H1 (cell line): Measurements from ENCODE around the gene ITGA6. TPM values are rescaled to one million over a fixed set of nuclear protein-coding genes. Genes with fewer than 3 reads are reported as not detected.

ENCODE experiments used
- CTCF ChIA-PET: fragments of 300-600 bp; sonication (Branson Sonifier 250); formaldehyde crosslinking; loops from one replicate; lab custom pipeline; 2021; ENCODE audit not compliant: partially characterized antibody; lab: Charles Lee
- POLR2A ChIA-PET: fragments of 300-600 bp; sonication (Branson Sonifier 250); formaldehyde crosslinking; loops from one replicate; lab custom pipeline; 2021; ENCODE audit warnings: inconsistent platforms; ENCODE audit not compliant: partially characterized antibody; lab: Charles Lee
- DNase-seq, 2 experiments: peaks; one replicate each; pipeline versions ENCODE4 v3.0.0 to v3.0.0-alpha.2; 2010 to 2022; ENCODE audit warnings: low spot score in 2 of 2, low read depth in 1 of 2, mixed read lengths in 1 of 2
- FAIRE-seq: peaks from 2 replicates; lab custom pipeline; 2011; peaks lifted over from hg19 to GRCh38; lab: Jason Lieb, UNC
- H2AFZ ChIP-seq: 2 replicates; pipeline ENCODE4 v1.8.1; 2012; ENCODE audit warnings: low read length, inconsistent platforms
- H2AK5ac ChIP-seq: 2 replicates; pipeline ENCODE4 v1.6.1; 2013; ENCODE audit warnings: low read depth, low read length
- H2BK120ac ChIP-seq: replicated peaks from 2 replicates; pipeline ENCODE3; 2013; ENCODE audit warnings: low read depth, low read length, inconsistent platforms
- H2BK12ac ChIP-seq: 2 replicates; pipeline ENCODE4 v1.6.1; 2013; ENCODE audit warnings: low read depth, low read length
- H2BK15ac ChIP-seq: 2 replicates; pipeline ENCODE4 v1.6.1; 2013; ENCODE audit warnings: low read length
- H2BK20ac ChIP-seq: 2 replicates; pipeline ENCODE4 v1.6.1; 2013; ENCODE audit warnings: low read length
- H2BK5ac ChIP-seq: 2 replicates; pipeline ENCODE4 v1.6.1; 2013; ENCODE audit warnings: low read depth, low read length
- H3K14ac ChIP-seq: 2 replicates; pipeline ENCODE4 v1.6.1; 2013; ENCODE audit warnings: inconsistent platforms; ENCODE audit not compliant: insufficient read length
- H3K18ac ChIP-seq: 2 replicates; pipeline ENCODE4 v1.6.1; 2013; ENCODE audit warnings: low read length; ENCODE audit errors: extremely low read depth
- H3K23ac ChIP-seq: 2 replicates; pipeline ENCODE4 v1.6.1; 2013; ENCODE audit warnings: inconsistent platforms; ENCODE audit not compliant: insufficient read length
- H3K23me2 ChIP-seq: 2 replicates; pipeline ENCODE4 v1.6.1; 2013; ENCODE audit warnings: low read depth, low read length
- H3K27ac ChIP-seq: 2 replicates; pipeline ENCODE4 v1.6.1; 2011; ENCODE audit warnings: low read depth, low read length, inconsistent platforms
- H3K27me3 ChIP-seq, 4 experiments: replicated peaks in 1 of 4; 1 replicate in 1 of 4; 2 replicates in 3 of 4; pipeline versions ENCODE4 v1.6.1 to v1.8.1; 2011 to 2013; ENCODE audit warnings: low read length in 3 of 4, mild to moderate bottlenecking in 3 of 4, inconsistent platforms in 2 of 4, mixed read lengths in 2 of 4, moderate library complexity in 1 of 4; ENCODE audit not compliant: control insufficient read depth in 3 of 4, insufficient read depth in 3 of 4; ENCODE audit errors: extremely low read depth in 1 of 4
- H3K36me3 ChIP-seq, 4 experiments: 2 replicates each; pipeline versions ENCODE4 v1.6.1 to v1.8.1; 2011 to 2013; ENCODE audit warnings: mild to moderate bottlenecking in 4 of 4, low read length in 3 of 4, moderate library complexity in 2 of 4, control low read depth in 1 of 4, inconsistent platforms in 1 of 4; ENCODE audit not compliant: insufficient read depth in 4 of 4, control insufficient read depth in 2 of 4
- H3K4ac ChIP-seq: replicated peaks from 2 replicates; pipeline ENCODE3; 2013; ENCODE audit warnings: low read length, low read depth, mixed read lengths, inconsistent platforms; ENCODE audit not compliant: insufficient read length
- H3K4me1 ChIP-seq, 4 experiments: replicated peaks in 1 of 4; 1 replicate in 1 of 4; 2 replicates in 3 of 4; pipeline versions ENCODE4 v1.6.1 to v1.8.1; 2011 to 2013; ENCODE audit warnings: low read length in 3 of 4, inconsistent platforms in 2 of 4, mixed read lengths in 1 of 4; ENCODE audit not compliant: insufficient read depth in 4 of 4, control insufficient read depth in 3 of 4
- H3K4me2 ChIP-seq, 2 experiments: 2 replicates each; pipeline versions ENCODE4 v1.6.1 to v1.8.1; 2011 to 2013; ENCODE audit warnings: low read depth in 2 of 2, low read length in 2 of 2, control low read depth in 1 of 2, inconsistent platforms in 1 of 2, mild to moderate bottlenecking in 1 of 2; ENCODE audit not compliant: insufficient read depth in 1 of 2
- H3K4me3 ChIP-seq, 4 experiments: fragments of 200-600, 300-600 bp in 1 of 4; sonication (generic), shearing (Covaris generic), sonication (Bioruptor Twin) in 1 of 4; 2 replicates each; pipeline versions ENCODE4 v1.5.1 to v1.8.1; 2011 to 2016; ENCODE audit warnings: low read length in 4 of 4, low read depth in 3 of 4, control low read depth in 2 of 4, inconsistent platforms in 2 of 4, mild to moderate bottlenecking in 2 of 4, mixed read lengths in 1 of 4, moderate library complexity in 1 of 4; ENCODE audit not compliant: insufficient read depth in 2 of 4; ENCODE audit errors: extremely low read depth in 1 of 4
- H3K56ac ChIP-seq: replicated peaks from 2 replicates; pipeline ENCODE3; 2013; ENCODE audit warnings: low read depth, mild to moderate bottlenecking, mixed read lengths, low read length, inconsistent platforms; ENCODE audit not compliant: insufficient read length
- H3K79me1 ChIP-seq: 2 replicates; pipeline ENCODE4 v1.6.1; 2013; ENCODE audit warnings: low read depth, low read length, control low read depth
- H3K79me2 ChIP-seq, 2 experiments: 2 replicates each; pipeline versions ENCODE4 v1.6.1 to v1.8.1; 2012 to 2013; ENCODE audit warnings: low read length in 2 of 2, mild to moderate bottlenecking in 2 of 2, inconsistent platforms in 1 of 2; ENCODE audit not compliant: insufficient read depth in 2 of 2, control insufficient read depth in 1 of 2
- H3K9ac ChIP-seq, 4 experiments: replicated peaks in 1 of 4; 1 replicate in 1 of 4; 2 replicates in 3 of 4; pipeline versions ENCODE4 v1.6.1 to v1.8.1; 2011 to 2013; ENCODE audit warnings: low read depth in 3 of 4, low read length in 3 of 4, control low read depth in 2 of 4, mild to moderate bottlenecking in 2 of 4, moderate library complexity in 2 of 4, inconsistent platforms in 1 of 4; ENCODE audit errors: extremely low read depth in 1 of 4
- H3K9me3 ChIP-seq, 2 experiments: 2 replicates each; pipeline versions ENCODE4 v1.6.1 to v1.8.1; 2012 to 2013; ENCODE audit warnings: mild to moderate bottlenecking in 2 of 2, moderate library complexity in 2 of 2, control low read depth in 1 of 2, inconsistent platforms in 1 of 2, low read depth in 1 of 2, low read length in 1 of 2, mixed read lengths in 1 of 2; ENCODE audit not compliant: insufficient read depth in 2 of 2
- H4K20me1 ChIP-seq, 2 experiments: replicated peaks in 1 of 2; 2 replicates each; pipeline versions ENCODE3 to v1.8.1; 2011 to 2013; ENCODE audit warnings: inconsistent platforms in 2 of 2, low read length in 2 of 2, mild to moderate bottlenecking in 1 of 2; ENCODE audit not compliant: insufficient read depth in 2 of 2, control insufficient read depth in 1 of 2
- H4K5ac ChIP-seq: 2 replicates; pipeline ENCODE4 v1.6.1; 2013; ENCODE audit warnings: low read length, low read depth, mixed read lengths, inconsistent platforms; ENCODE audit not compliant: insufficient read length
- H4K8ac ChIP-seq: 2 replicates; pipeline ENCODE4 v1.8.0; 2013; ENCODE audit warnings: mild to moderate bottlenecking, moderate library complexity, low read length, inconsistent platforms; ENCODE audit not compliant: insufficient read depth; ENCODE audit errors: extremely low read depth
- H4K91ac ChIP-seq: replicated peaks from 2 replicates; pipeline ENCODE3; 2013; ENCODE audit warnings: low read length, mixed read lengths, inconsistent platforms; ENCODE audit not compliant: insufficient read length
- BCL11A ChIP-seq, 2 experiments: IDR thresholded peaks; one replicate each; pipeline ENCODE4 v1.6.1; 2011; ENCODE audit warnings: low read depth in 2 of 2, low read length in 2 of 2, mild to moderate bottlenecking in 2 of 2
- EP300 ChIP-seq, 2 experiments: IDR thresholded peaks; 1 replicate in 1 of 2; 2 replicates in 1 of 2; pipeline ENCODE4 v1.6.1; 2011 to 2012; ENCODE audit warnings: low read depth in 2 of 2, low read length in 2 of 2, mild to moderate bottlenecking in 2 of 2, borderline replicate concordance in 1 of 2, inconsistent platforms in 1 of 2, moderate library complexity in 1 of 2
- SP1 ChIP-seq: IDR thresholded peaks from 2 replicates; pipeline ENCODE4 v1.6.1; 2011; ENCODE audit warnings: low read depth, low read length
- SP4 ChIP-seq: IDR thresholded peaks from 2 replicates; pipeline ENCODE4 v1.6.1; 2012; ENCODE audit warnings: low read length, inconsistent platforms
- WGBS, 2 experiments: shearing (Covaris generic) in 1 of 2; methylation state at CpG; one replicate each; pipeline versions ENCODE4 v1.1.6 to v1.1.7; 2013 to 2015; ENCODE audit warnings: low lambda C conversion rate in 2 of 2, mixed read lengths in 2 of 2, inconsistent platforms in 1 of 2, low coverage in 1 of 2, missing lambda C conversion rate in 1 of 2; ENCODE audit not compliant: insufficient replicate concordance in 2 of 2, insufficient coverage in 1 of 2, insufficient read length in 1 of 2; ENCODE audit errors: extremely low coverage in 1 of 2, missing lambda C conversion rate in 1 of 2; 5-methylcytosine and 5-hydroxymethylcytosine counted together
- polyA plus RNA-seq, 7 experiments: library from polyadenylated mRNA; depleted of rRNA in 3 of 7; stranded (reverse) in 5 of 7; unstranded in 2 of 7; fragments of >200 nt in 5 of 7; fragments of 200-250 nt in 2 of 7; gene quantifications; 1 replicate in 5 of 7; 2 replicates in 1 of 7; 4 replicates in 1 of 7; pipeline versions ENCODE4 v1.2.1 to v1.2.3, GENCODE V29; 2011 to 2013; ENCODE audit warnings: missing spikeins in 2 of 7, mixed read lengths in 2 of 7
- total RNA-seq: library from RNA; stranded (reverse); fragmentation: NEBNext Ultra II Directional; extraction: Animal tissue kit (Norgen Biotek cat#: 25700); gene quantifications from 2 replicates; pipeline ENCODE4 v1.2.1, GENCODE V29; 2021

The ITGA6 gene
- total and polyA plus RNA-seq, 2 of the 8 experiments (the other 6 are each of a cell fraction or from before 2014, with no cell fraction given), result 26.9 to 118 TPM

DNA sequence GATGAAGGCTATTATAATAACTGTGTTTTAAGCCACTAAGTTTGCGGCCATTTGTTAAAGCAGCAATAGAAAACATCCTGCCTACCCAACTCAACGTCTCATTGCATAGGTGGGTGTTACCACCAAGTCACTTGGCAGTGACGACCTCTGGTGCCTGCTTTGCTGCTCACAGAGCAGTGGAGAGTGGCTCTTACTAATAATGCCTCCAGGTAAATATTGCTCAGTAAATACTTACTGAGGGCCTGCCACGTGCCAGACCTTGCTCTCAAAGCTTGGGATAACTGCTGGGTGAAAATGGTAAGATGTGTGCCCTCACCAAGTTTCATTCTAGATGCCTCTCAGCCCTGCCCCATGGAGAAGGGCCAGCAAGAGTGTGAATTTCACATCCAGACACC is 27.7 kb downstream of the ITGA6 start:
- FAIRE-seq (no peak), DNase-seq (no peak)
- Histone ChIP-seq H3K9ac (no peak overlapping the region), H3K18ac (peak overlapping the region; percentile 81; the same call in 1 of the 2 replicates), H2BK15ac (no peak overlapping the region), H3K27ac (no peak overlapping the region), H3K4me3 (no peak overlapping the region), H3K36me3 (no peaks in the 10 kb centered on the region), H3K23ac (no peak overlapping the region), H3K14ac (no peak overlapping the region), H4K5ac (no peak overlapping the region), H3K23me2 (no peaks in the 10 kb centered on the region; the same call in 1 of the 2 replicates), H3K79me1 (peaks cover 5% of the 10 kb centered on the region), H3K4ac (no peak overlapping the region), H3K4me2 (peak overlapping the region in 1 of 2 experiments; percentile 14; a peak in 1 of 4 replicates), H2AFZ (no peak overlapping the region), H2BK20ac (peak overlapping the region; percentile 40; the same call in 1 of the 2 replicates), H2BK12ac (peak overlapping the region; percentile 77), H3K27me3 (no peaks in the 10 kb centered on the region), H2AK5ac (peak overlapping the region; percentile 75; the same call in 1 of the 2 replicates), H4K8ac (no peak overlapping the region), H2BK120ac (no peak overlapping the region), H2BK5ac (peak overlapping the region; percentile 89; the same call in 1 of the 2 replicates), H3K79me2 (peaks cover 2 to 91% of the 10 kb centered on the region in 2 experiments), H4K91ac (peak overlapping the region; percentile 22), H3K4me1 (peaks cover 11 to 42% (median 30%) of the 10 kb centered on the region in 4 experiments; a peak in 6 of 7 replicates), H3K56ac (no peak overlapping the region), H3K9me3 (no peaks in the 10 kb centered on the region), H4K20me1 (peaks cover 0 to 6% of the 10 kb centered on the region in 2 experiments)
- ChIA-PET POLR2A (interaction anchor here (1.0 to 1.8 kb wide), 7 partner anchors 9 to 27 kb away, joined by 3 to 7 read pairs (median 4); partner anchors contain the start of gene ITGA6), CTCF (interaction anchor here (1.1 to 36.1 kb wide), 6 partner anchors 1 to 342 kb away, joined by 4 to 634 read pairs (median 5); partner anchors contain the start of gene ITGA6)
- TF ChIP-seq BCL11A (IDR thresholded peaks at IDR 0.05; ENCODE audit: low read depth in 2 of 2, low read length in 2 of 2) (no peak), SP1 (no peak), SP4 (no peak), EP300 (IDR thresholded peaks at IDR 0.05; ENCODE audit: borderline replicate concordance in 1 of 2, low read depth in 2 of 2, low read length in 2 of 2) (no peak)
- WGBS, 2 experiments, result 57% methylated on average over 4 of the region's 4 CpGs; no CpG with 5 or more reads in 1 of the 2 experiments
